CD8-positive, alpha-beta memory T cell (primary cell): Measurements from ENCODE around the gene SPON1. TPM values are rescaled to one million over a fixed set of nuclear protein-coding genes. Genes with fewer than 3 reads are reported as not detected.
"Not testable (repeated sequence)": the region's sequence is repeated elsewhere in the genome, so short reads cannot be mapped to it uniquely, and the experiment has no call there.

ENCODE experiments used
- CTCF ChIA-PET: fragments of 350-600 bp; sonication (Branson Sonifier 250); formaldehyde crosslinking; loops from one replicate; lab custom pipeline; 2021; ENCODE audit warnings: antibody characterized with exemption; lab: Charles Lee
- POLR2A ChIA-PET: fragments of 350-600 bp; sonication (Branson Sonifier 250); formaldehyde crosslinking; loops from one replicate; lab custom pipeline; 2021; ENCODE audit warnings: antibody characterized with exemption; lab: Charles Lee
- DNase-seq, 5 donors: peaks; one replicate each; pipeline versions ENCODE4 v3.0.0 to v3.0.0-alpha.2; 2020 to 2022; ENCODE audit warnings: mixed read lengths in 1 of 5
- H3K27ac ChIP-seq: one replicate; pipeline ENCODE4 v1.7.0; 2013; ENCODE audit warnings: low read depth, mild to moderate bottlenecking, low read length, moderate library complexity
- H3K27me3 ChIP-seq: 2 replicates; pipeline ENCODE4 v1.7.0; 2013; ENCODE audit warnings: low read length, mild to moderate bottlenecking; ENCODE audit not compliant: insufficient read depth, poor library complexity, severe bottlenecking
- H3K36me3 ChIP-seq: 2 replicates; pipeline ENCODE4 v1.7.0; 2013; ENCODE audit warnings: mild to moderate bottlenecking, low read length, moderate library complexity; ENCODE audit not compliant: insufficient read depth
- H3K4me1 ChIP-seq: 2 replicates; pipeline ENCODE4 v1.7.0; 2013; ENCODE audit warnings: mild to moderate bottlenecking, low read length, moderate library complexity; ENCODE audit not compliant: insufficient read depth
- H3K4me3 ChIP-seq: 2 replicates; pipeline ENCODE4 v1.7.0; 2013; ENCODE audit warnings: mild to moderate bottlenecking, low read length
- H3K9me3 ChIP-seq: 2 replicates; pipeline ENCODE4 v1.7.0; 2013; ENCODE audit warnings: mild to moderate bottlenecking, low read length
- H3K27ac Mint-ChIP-seq, 8 donors: one replicate each; pipeline ENCODE4 v1.8.0; 2020 to 2021; ENCODE audit warnings: mixed read lengths in 8 of 8, mild to moderate bottlenecking in 6 of 8, inconsistent platforms in 3 of 8, moderate library complexity in 3 of 8
- H3K27me3 Mint-ChIP-seq, 2 donors: one replicate each; pipeline ENCODE4 v1.8.0; 2020 to 2021; ENCODE audit warnings: mixed read lengths in 2 of 2, mild to moderate bottlenecking in 1 of 2, moderate library complexity in 1 of 2
- H3K36me3 Mint-ChIP-seq, 3 donors: one replicate each; pipeline ENCODE4 v1.8.0; 2020 to 2021; ENCODE audit warnings: mixed read lengths in 3 of 3, inconsistent platforms in 1 of 3, mild to moderate bottlenecking in 1 of 3
- H3K4me1 Mint-ChIP-seq, 3 donors: one replicate each; pipeline ENCODE4 v1.8.0; 2020 to 2021; ENCODE audit warnings: mixed read lengths in 3 of 3, inconsistent platforms in 1 of 3, mild to moderate bottlenecking in 1 of 3
- H3K4me3 Mint-ChIP-seq, 7 donors: one replicate each; pipeline ENCODE4 v1.8.0; 2020 to 2021; ENCODE audit warnings: mixed read lengths in 7 of 7, mild to moderate bottlenecking in 6 of 7, moderate library complexity in 4 of 7, inconsistent platforms in 2 of 7
- H3K9me3 Mint-ChIP-seq, 5 donors: one replicate each; pipeline ENCODE4 v1.8.0; 2020 to 2022; ENCODE audit warnings: mixed read lengths in 5 of 5, mild to moderate bottlenecking in 3 of 5, moderate library complexity in 2 of 5, inconsistent platforms in 1 of 5
- polyA plus RNA-seq: library from polyadenylated mRNA; unstranded; fragments of 300-500 nt; fragmentation: Illumina TruSeq; gene quantifications from one replicate; pipeline ENCODE4 v1.2.3, GENCODE V29; 2021
- total RNA-seq, 2 experiments: library from RNA; stranded (reverse); gene quantifications; one replicate each; pipeline ENCODE4 v1.2.3, GENCODE V29; 2021

SPON1 gene
- total and polyA plus RNA-seq, 3 experiments from 2014 or later, result 0.81 to 2.0 (median 0.97) TPM

GRCh38 chr11:13924801-13925327 lies 37.7 kb upstream of the SPON1 start:
- H3K27ac Mint-ChIP-seq, result peak overlapping the region; percentile 79 to 97 (median 96)
- peaks cover 0 to 6% (median 0%) of the 10 kb centered on the region in 5 donors for H3K9me3 Mint-ChIP-seq
- H3K4me3 ChIP-seq, result no peak overlapping the region
- DNase-seq, result no peak
- H3K4me1 ChIP-seq, result peaks cover 51% of the 10 kb centered on the region
- H3K36me3 ChIP-seq, result no peaks in the 10 kb centered on the region
- H3K4me3 Mint-ChIP-seq, result peak overlapping the region in 6 of 7 donors; percentile 60 to 84 (median 80)
- peak overlapping the region; percentile 17 for H3K27ac ChIP-seq
- ChIA-PET CTCF (interaction anchor here (0.7 to 4.3 kb wide), 3 partner anchors 14 to 296 kb away, joined by 3 to 22 read pairs (median 5); no protein-coding TSS in a partner anchor), POLR2A (interaction anchor here (1.0 to 1.4 kb wide), 4 partner anchors 14 to 94 kb away, joined by 3 to 5 read pairs (median 3); no protein-coding TSS in a partner anchor)
- no peaks in the 10 kb centered on the region for H3K27me3 ChIP-seq
- H3K9me3 ChIP-seq, result no peaks in the 10 kb centered on the region
- H3K4me1 Mint-ChIP-seq, result peaks cover 49 to 81% (median 80%) of the 10 kb centered on the region in 3 donors
- peaks cover 0 to 2% of the 10 kb centered on the region in 2 donors for H3K27me3 Mint-ChIP-seq
- H3K36me3 Mint-ChIP-seq, result peaks cover 0 to 9% (median 0%) of the 10 kb centered on the region in 3 donors

- H3K4me1 Mint-ChIP-seq, result peaks cover 48 to 70% (median 69%) of the 10 kb centered on the region in 3 donors
- H3K36me3 ChIP-seq, H3K27me3 ChIP-seq, H3K4me3 ChIP-seq, H3K27me3 Mint-ChIP-seq, H3K9me3 Mint-ChIP-seq, H3K9me3 ChIP-seq, H3K27ac ChIP-seq, H3K27ac Mint-ChIP-seq, H3K4me3 Mint-ChIP-seq, H3K36me3 Mint-ChIP-seq, DNase-seq: not testable (repeated sequence)
- CTCF ChIA-PET, result interaction anchor here (1.0 to 4.3 kb wide), 4 partner anchors 13 to 153 kb away, joined by 4 to 22 read pairs (median 4); no protein-coding TSS in a partner anchor
- POLR2A ChIA-PET, result interaction anchor here (0.6 kb wide), 1 partner anchor 875 kb away, joined by 3 read pairs; no protein-coding TSS in a partner anchor
- peaks cover 50% of the 10 kb centered on the region for H3K4me1 ChIP-seq
Measured at GRCh38 chr11:13926366-13926765, 36.2 kb upstream of the SPON1 start.

DNA sequence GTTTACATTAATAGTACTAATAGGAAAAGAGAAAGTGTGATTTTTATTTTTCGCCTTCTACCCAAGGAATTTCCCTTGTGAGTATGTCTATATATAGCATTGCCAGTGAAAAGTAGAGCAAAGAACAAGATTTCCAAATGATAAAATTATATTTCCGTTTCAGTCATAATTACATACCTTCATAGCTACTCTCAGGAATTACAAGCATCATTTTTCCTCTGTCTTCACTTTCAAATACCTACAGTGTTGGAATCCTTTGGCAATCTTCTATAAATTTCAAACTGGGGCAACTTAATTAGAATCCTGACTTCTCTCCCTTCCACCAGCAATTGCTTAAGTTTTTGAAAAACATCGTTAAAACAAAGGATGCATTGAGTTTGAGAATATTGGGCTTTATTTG lies 35.5 kb upstream of the SPON1 start:
- ChIA-PET POLR2A (interaction anchor here (0.6 kb wide), 1 partner anchor 874 kb away, joined by 3 read pairs; no protein-coding TSS in a partner anchor), CTCF (interaction anchor here (4.3 kb wide), 1 partner anchor 12 kb away, joined by 22 read pairs; no protein-coding TSS in a partner anchor)
- H3K4me3 ChIP-seq, result no peak overlapping the region
- Mint-ChIP-seq H3K4me3 (no peak overlapping the region), H3K27me3 (no peaks in the 10 kb centered on the region), H3K4me1 (peaks cover 46 to 63% (median 63%) of the 10 kb centered on the region in 3 donors), H3K36me3 (peaks cover 0 to 9% (median 0%) of the 10 kb centered on the region in 3 donors), H3K9me3 (peaks cover 0 to 6% (median 0%) of the 10 kb centered on the region in 5 donors), H3K27ac (peak overlapping the region in 1 of 8 donors; percentile 39)
- DNase-seq, result no peak
- no peaks in the 10 kb centered on the region for H3K9me3 ChIP-seq
- peaks cover 44% of the 10 kb centered on the region for H3K4me1 ChIP-seq
- no peaks in the 10 kb centered on the region for H3K36me3 ChIP-seq
- H3K27me3 ChIP-seq, result no peaks in the 10 kb centered on the region
- no peak overlapping the region for H3K27ac ChIP-seq

GRCh38 chr11:13927481-13927880 lies 35.0 kb upstream of the SPON1 start:
- no peaks in the 10 kb centered on the region for H3K9me3 ChIP-seq
- H3K9me3 Mint-ChIP-seq, result peaks cover 0 to 6% (median 0%) of the 10 kb centered on the region in 5 donors
- no peaks in the 10 kb centered on the region for H3K27me3 ChIP-seq
- CTCF ChIA-PET, result interaction anchor here (4.3 kb wide), 1 partner anchor 12 kb away, joined by 22 read pairs; no protein-coding TSS in a partner anchor
- H3K4me3 ChIP-seq, result no peak overlapping the region
- H3K27me3 Mint-ChIP-seq, result no peaks in the 10 kb centered on the region
- H3K27ac ChIP-seq, result no peak overlapping the region
- H3K4me3 Mint-ChIP-seq, result no peak overlapping the region
- POLR2A ChIA-PET, result no interaction called here
- H3K36me3 Mint-ChIP-seq, result peaks cover 0 to 9% (median 0%) of the 10 kb centered on the region in 3 donors
- no peak for DNase-seq
- H3K4me1 ChIP-seq, result peaks cover 39% of the 10 kb centered on the region
- H3K36me3 ChIP-seq, result no peaks in the 10 kb centered on the region
- peak overlapping the region in 1 of 8 donors; percentile 2 for H3K27ac Mint-ChIP-seq
- peaks cover 43 to 59% (median 58%) of the 10 kb centered on the region in 3 donors for H3K4me1 Mint-ChIP-seq

GRCh38 chr11:13928566-13929251 lies 33.8 kb upstream of the SPON1 start:
- no peak overlapping the region for H3K27ac ChIP-seq
- peaks cover 31 to 47% (median 46%) of the 10 kb centered on the region in 3 donors for H3K4me1 Mint-ChIP-seq
- H3K36me3 ChIP-seq, result no peaks in the 10 kb centered on the region
- peaks cover 0 to 9% (median 0%) of the 10 kb centered on the region in 3 donors for H3K36me3 Mint-ChIP-seq
- H3K27ac Mint-ChIP-seq, result no peak overlapping the region
- no peak for DNase-seq
- peaks cover 0 to 6% (median 0%) of the 10 kb centered on the region in 5 donors for H3K9me3 Mint-ChIP-seq
- no peak overlapping the region for H3K4me3 ChIP-seq
- H3K4me1 ChIP-seq, result peaks cover 26% of the 10 kb centered on the region
- POLR2A ChIA-PET, result no interaction called here
- no peaks in the 10 kb centered on the region for H3K27me3 Mint-ChIP-seq
- no peak overlapping the region for H3K4me3 Mint-ChIP-seq
- no peaks in the 10 kb centered on the region for H3K9me3 ChIP-seq
- no peaks in the 10 kb centered on the region for H3K27me3 ChIP-seq
- CTCF ChIA-PET, result no interaction called here

DNA sequence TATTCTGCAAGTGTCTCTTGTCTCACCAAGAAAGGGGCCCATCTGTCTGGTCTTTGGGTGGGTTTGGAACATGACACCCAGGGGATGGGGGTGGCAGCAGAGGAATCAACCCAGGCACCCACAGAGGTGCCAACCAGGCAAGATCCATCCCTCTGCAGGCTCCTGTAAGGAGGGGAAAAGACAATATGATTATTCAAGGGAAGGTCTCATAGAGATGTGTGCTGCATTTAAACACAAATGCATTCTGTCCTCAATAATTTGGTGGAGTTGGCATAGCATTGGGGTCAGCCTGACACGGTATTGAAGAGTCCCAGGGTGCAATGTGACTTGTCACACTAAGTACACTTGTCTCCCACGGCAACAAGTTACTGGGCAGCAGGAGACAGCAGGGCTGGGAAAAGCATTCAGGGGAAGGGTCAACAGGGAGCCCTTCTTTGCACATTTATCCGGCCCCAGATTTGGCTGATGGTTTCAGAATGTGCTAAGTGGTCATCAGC lies 33.1 kb upstream of the SPON1 start:
- ChIA-PET POLR2A (no interaction called here), CTCF (no interaction called here)
- peaks cover 24 to 40% (median 39%) of the 10 kb centered on the region in 3 donors for H3K4me1 Mint-ChIP-seq
- Histone ChIP-seq H3K4me1 (peaks cover 20% of the 10 kb centered on the region), H3K27ac (no peak overlapping the region), H3K9me3 (no peaks in the 10 kb centered on the region), H3K36me3 (no peaks in the 10 kb centered on the region), H3K4me3 (no peak overlapping the region), H3K27me3 (no peaks in the 10 kb centered on the region)
- no peak overlapping the region for H3K4me3 Mint-ChIP-seq
- peak overlapping the region in 1 of 8 donors; percentile 39 for H3K27ac Mint-ChIP-seq
- peaks cover 0 to 14% (median 0%) of the 10 kb centered on the region in 3 donors for H3K36me3 Mint-ChIP-seq
- H3K9me3 Mint-ChIP-seq, result peaks cover 0 to 6% (median 2%) of the 10 kb centered on the region in 5 donors
- no peak for DNase-seq
- H3K27me3 Mint-ChIP-seq, result no peaks in the 10 kb centered on the region

DNA sequence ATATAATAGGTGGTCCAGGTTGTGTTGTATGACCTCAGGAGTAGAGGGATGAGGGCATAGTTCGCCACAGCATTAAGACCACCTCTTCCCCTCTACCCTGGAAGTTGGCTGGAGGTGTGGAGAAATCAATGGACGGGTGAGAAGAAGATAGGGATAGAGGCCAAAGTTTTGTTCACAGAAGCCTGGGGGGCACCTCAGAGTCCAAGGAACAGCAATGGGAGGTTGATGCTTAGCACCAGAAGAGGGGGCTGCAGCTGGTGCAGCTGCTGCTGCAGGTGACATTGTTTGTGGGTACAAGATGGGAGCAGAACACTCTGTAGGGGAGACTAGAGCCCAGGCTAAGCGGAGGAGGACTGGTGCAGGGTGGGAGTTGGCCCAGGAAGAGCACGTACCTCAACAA lies 31.2 kb upstream of the SPON1 start:
- Histone ChIP-seq H3K27me3 (no peaks in the 10 kb centered on the region), H3K27ac (no peak overlapping the region), H3K36me3 (no peaks in the 10 kb centered on the region), H3K4me1 (peaks cover 6% of the 10 kb centered on the region), H3K9me3 (no peaks in the 10 kb centered on the region), H3K4me3 (no peak overlapping the region)
- H3K4me1 Mint-ChIP-seq, result peaks cover 10 to 24% (median 22%) of the 10 kb centered on the region in 3 donors
- ChIA-PET POLR2A (no interaction called here), CTCF (interaction anchor here (1.2 kb wide), 1 partner anchor 76 kb away, joined by 3 read pairs; no protein-coding TSS in a partner anchor)
- H3K9me3 Mint-ChIP-seq, result peaks cover 4 to 8% (median 5%) of the 10 kb centered on the region in 5 donors
- H3K27me3 Mint-ChIP-seq, result no peaks in the 10 kb centered on the region
- H3K4me3 Mint-ChIP-seq, result no peak overlapping the region
- DNase-seq, result no peak
- H3K36me3 Mint-ChIP-seq, result peaks cover 0 to 18% (median 0%) of the 10 kb centered on the region in 3 donors
- H3K27ac Mint-ChIP-seq, result peak overlapping the region in 1 of 8 donors; percentile 39
